Measurements from ENCODE around the gene TUBG2.
"Not testable (repeated sequence)": the region's sequence is repeated elsewhere in the genome, so short reads cannot be mapped to it uniquely, and the experiment has no call there.

Gene TUBG2

DNA sequence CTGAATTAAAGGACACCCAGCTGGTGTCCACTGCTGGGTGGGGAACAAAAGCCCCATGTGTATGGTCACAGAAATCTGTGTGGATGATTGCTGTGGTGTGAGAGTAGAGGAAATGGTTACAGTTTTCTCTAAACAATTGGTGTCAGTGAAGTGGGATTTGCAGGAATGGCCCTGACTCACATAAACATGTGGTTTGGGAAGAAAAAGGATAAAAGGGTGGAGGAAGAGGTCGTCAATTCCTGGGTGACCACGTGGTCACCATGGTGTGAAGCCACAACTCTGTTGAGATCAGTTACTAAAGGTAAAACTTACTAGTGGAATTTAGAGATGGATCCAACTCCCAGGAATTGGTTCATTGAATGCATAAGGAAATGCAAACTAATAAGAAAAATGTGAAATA is 3.6 kb upstream of the TUBG2 start:
- no peak for DNase-seq

DNA sequence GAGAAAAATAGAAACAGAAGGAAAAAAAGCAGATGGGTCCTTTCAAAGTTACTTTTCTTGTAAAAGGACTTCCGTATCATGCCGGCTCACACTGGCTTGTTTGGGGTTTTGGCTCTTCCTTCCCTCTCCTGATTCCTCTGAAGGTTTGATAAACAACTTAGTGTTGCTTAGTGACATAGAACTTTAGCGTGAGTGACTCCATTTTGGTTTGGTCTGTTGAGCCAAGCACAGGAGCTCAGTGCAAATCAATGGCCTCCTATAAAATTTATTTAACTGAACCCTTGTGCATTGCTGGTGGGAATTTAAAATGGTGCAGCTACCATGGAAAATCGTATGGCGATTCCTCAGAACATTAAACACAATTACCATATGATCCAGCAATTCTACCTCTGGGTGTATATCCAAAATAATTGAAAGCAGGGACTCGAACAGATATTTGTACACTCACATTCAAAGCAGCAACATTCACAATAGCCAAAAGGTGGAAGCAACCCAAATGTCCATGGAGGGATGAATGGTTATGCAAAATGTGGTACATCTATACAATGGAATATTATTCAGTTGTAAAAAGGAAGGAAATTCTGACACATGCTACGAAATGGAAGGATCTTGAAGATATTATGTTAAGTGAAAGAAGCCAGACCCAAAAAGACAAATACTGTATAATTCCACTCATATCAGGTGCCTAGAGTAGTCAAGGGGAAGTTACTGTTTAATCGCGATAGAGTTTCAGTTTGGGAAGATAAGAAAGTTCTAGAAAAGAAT is 1.1 kb upstream of the TUBG2 start:
- no peak for DNase-seq

DNA sequence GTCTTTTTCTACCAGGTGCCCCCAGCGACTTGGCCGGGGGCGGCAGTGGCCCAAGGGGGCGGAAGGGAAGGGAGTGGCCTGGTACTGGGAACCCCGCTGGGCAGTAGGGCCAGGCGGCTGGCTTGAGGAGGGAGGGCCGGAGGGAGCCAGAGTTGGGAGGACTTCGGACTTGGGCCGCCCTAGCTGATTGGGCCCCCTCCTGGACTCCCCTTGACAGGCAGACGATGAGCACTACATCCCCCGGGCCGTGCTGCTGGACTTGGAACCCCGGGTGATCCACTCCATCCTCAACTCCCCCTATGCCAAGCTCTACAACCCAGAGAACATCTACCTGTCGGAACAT is 819 bp downstream of the TUBG2 start:
- DNase-seq = not testable (repeated sequence)

DNA sequence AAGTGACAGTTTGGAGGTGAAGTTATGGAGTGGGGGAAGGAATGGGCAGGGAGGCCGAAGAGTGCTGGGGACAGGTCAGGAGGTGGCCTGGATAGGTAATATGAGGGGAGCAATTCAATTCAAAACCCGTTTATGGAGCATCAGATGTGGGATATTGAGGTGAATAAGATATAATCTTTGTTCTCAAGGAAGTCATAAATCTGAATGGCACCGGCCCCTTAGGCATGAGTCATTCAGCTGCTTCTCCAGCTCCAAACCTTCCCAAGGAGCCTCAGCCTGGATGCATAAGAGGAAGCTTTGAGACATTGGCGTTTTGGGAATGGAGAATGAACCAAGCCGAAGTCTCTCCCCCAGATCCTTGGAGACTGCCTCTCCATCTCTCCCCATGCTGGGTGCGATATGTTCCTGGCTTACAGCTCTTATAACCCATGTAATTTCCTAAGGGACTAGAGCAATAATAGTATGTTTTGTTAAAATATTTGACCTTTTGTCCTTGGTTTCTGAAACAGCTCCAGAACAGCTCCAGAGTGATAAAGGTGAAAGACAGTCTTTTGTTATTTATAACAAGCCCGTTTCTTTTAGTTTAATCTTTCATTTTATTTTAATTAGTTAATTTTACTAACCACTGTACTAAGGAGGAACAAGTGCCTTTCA is 1.7 kb downstream of the TUBG2 start:
- DNase-seq = no peak

DNA sequence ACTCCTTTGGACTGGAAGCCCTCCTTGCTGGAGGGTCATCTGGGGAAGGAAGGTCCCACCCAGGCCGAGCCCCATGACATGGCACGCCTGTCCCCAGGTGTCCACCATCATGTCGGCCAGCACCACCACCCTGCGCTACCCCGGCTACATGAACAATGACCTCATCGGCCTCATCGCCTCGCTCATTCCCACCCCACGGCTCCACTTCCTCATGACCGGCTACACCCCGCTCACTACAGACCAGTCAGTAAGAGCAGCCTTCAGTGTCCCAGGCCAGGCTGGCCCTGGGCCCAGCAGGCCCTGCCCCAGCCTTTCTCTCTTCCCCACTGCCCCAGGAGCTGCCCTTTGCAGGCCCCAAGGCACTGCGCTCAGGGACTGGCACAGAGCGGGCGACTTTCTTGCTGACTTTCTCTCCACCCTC is 6.5 kb downstream of the TUBG2 start:
- no peak for DNase-seq

DNA sequence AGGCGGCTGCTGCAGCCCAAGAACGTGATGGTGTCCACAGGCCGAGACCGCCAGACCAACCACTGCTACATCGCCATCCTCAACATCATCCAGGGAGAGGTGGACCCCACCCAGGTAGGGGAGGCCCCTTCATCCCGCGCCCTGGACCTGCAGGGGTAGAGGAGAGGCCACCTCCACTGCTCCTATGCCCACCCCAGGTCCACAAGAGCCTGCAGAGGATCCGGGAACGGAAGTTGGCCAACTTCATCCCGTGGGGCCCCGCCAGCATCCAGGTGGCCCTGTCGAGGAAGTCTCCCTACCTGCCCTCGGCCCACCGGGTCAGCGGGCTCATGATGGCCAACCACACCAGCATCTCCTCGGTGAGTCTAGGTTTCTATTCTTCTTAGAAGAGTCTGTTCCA is 7.0 kb downstream of the TUBG2 start:
- not testable (repeated sequence) for DNase-seq

DNA sequence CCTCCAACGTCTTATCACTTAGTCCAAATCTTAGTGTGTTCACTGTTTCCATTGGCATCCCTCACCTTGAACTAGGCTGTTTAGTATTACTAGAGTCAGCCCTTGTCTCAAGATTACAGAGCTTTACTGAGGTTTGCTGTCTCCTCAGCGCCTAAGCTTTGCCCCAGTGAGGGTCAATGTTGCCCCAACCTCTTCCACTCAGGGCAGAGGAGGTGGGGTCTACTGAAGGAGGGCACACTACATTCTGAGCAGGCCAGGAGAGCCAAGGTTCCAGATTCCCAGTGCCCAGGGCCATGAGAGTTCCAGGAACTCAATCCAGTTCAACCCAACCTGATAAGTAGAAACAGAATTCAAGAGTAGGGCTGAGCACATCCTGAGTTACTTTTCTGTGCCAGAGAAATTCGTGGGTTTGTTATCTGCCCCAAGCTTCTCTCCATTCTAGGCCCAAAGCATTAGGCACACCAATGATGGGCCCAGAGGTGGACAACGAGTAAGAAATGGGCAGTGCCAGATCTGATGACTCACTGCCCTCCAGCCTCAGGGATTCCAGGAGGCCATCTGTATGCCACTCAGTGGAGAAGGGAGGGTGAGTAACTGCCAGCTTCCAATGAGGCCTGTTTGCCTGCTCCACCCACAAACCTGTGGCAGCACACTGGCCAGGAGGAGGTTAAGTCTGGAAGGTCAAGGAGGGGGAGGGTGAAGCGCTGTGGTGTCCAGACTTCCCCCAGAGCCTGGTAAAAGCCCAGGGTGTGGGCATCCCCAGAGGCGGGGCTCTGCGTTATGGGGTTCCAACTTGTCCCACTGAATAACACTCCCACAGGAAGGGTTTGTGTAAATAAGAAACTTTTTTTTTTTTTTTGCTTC is 8.2 kb downstream of the TUBG2 start:
- DNase-seq = no peak

DNA sequence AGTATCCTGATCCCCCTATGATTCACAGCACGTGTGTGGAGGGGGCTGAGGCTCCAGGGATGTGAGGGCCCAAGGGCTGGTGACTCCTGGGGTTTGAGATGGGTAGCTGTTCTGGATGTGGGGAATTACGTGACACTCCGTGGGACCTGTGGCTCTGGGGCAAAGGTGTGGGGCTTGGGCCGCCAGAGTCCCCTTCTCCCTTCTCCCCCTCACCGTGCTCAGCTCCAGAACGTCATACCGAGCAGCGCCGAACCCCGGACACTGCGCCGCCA is 10.6 kb downstream of the TUBG2 start:
- no peak for DNase-seq

DNA sequence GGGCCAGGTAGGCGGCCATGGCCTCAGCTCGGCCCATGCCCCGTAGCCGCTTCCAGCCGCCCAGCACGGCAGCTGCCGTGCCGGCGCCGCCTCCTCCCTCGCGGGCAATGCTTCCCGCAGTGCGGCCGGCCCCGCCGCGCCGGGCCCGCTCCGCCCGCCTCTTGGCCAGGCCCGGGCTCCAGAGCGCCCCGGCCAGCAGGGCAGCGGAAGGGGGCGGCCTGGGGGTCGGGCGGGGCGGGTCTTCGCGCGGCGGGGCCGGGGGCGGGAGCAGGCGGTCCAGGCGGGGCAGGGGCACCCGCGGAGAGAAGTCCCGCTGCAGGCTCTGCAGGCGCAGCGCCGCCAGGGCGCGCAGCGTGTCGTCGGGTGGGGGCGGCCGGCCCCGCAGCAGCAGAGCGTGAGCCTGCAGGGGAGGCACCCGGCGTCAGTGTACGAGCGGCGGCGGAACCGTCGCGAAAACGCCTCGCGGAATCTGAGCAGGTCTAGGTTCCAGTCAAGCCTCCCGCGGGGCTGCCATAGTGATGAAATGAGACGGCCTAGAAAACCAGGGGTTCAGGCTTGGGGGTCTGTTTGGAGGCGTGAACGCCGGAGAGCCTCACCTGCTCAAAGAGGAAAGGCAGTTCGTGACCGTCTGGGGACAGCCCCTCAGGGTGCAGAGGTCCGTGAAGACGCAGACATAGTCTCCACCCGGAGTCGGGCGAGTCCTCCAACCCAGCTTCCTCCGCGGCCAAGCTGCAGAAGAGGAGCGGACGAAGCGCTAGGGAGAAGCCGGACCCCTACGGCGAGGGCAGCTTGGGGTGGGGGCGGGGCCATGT is 11.1 kb downstream of the TUBG2 start:
- peak; percentile 58 for DNase-seq

DNA sequence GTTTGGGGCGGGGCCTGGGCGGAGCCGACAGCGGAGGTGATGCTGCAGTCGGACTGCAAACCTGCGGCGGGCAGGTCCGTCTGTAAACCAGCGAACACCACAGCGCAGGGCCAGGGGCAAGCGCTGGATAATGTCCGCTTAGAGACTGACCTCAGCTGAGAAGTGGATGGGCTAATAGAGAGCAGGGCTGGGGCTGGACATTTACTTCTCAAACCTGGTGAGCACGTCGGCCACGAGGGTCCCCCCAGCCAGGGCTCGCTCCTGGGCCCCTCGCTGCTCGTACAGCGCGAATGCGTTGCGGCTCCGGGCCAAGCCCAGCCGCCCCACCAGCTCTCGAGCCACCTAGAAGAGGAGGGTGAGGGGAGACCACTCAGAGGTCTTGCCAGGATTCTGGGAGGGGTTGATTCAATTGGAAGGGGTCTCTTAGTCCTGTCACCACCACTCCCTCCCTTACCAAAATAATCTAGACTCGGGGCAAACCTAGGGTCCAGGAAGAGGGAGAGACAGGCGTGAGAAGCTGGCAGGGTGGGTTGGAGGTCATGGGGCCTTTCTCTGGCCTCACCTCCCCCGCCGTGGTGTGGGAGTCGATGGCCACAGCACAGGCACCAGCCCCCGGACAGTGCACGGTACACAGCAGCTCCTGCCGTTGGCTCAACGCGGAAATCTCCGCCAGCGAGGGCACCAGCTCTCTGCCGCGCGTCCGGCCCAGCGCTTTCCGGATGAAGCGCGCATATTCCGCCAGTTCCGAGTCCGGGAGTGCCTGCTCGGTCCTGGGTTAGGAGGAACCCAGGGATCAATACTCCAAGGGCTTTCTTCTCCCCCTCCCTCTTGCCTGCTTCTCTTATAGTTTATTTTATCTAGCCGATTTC is 11.9 kb downstream of the TUBG2 start:
- no peak for DNase-seq

DNA sequence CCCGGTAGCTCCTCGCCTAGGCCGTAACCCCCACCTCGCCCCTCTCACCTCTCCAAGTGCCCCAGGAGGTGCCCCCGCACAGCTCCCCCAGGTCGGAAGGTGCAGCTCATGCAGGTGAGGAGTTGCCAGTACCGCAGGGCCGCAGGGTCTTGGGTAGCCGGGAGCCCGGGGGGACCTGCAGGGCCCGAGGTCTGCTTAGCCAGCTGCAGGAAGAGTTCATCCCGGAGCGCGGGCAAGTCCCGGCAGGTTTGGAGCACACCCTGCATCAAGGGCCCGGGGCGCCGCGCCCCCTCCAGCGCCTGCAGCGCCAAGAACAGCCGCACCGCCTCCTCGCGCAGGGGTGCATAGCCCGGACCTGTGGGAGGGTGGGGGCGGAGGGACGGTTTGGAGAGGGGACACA is 13.0 kb downstream of the TUBG2 start:
- DNase-seq = no peak

DNA sequence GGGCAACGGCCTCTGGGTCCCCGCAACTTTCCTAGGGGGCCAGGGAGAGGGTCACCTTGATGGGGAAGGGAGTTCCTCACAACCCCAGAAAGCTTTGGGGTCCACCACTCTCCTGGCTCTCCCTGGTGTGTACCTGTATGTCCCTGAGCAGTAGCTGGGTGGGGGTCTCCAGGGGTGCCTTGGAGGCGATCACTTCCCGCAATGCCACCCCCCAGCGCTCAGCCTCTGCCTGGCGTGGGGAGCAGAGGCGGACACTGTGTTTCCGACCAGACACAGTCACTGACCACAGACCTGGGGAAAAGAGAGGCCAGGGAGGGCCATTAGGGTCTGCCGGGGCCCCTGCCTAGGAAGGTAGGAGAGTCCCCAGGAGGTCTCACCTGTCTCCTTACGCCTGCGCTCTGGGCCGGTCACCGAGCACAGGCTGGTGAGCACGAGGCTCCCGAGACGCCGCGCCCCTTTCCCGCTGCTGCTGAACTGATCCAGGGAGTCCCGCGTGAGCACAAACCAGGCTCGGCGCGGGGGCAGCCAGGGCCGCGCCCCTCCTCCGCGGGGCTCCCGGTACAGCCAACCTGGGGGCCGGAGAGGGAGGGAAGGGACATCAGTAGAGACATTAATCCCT is 14.3 kb downstream of the TUBG2 start:
- DNase-seq = no peak

DNA sequence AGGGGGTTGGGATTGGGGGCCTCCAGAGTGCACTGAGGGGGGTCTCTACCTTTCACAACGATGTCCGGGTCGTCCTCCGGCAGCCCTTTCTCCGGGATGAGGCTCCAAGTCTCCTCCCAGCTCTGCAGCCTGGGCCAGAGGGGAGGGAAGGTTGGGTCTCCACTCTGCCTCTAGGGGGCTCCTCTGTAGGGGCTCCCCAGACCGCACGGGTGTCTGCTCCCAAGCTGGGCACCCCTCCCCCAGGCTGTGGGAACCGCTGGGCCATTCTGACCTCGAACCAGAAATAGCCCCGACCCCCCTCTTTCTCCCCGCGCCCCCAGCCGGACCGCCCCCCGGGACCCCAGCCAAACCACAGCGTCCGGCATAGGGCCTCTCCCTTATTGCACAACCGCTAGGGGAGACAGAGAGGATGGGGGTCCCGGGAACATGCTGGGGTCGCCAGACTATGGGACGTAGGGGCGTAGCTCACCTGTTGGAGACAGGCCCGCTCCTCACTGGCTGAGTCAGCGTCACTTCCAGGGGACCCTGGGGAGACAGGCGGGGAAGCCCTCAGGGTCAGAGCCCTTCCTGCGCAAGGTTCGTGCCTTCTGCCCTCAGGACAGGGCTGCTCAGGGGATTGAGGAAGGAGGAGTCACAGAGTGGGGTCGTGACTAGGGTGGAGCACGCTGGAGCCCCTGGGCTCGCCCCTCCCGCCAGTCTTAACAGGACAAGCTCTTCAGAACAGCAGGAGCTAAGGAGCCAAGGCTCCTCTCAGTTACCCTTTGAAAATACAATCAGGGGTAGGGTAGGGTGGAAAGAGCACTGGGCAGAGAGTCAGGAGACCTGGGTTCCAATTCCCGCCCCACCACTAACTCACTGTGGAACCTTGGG is 15.0 kb downstream of the TUBG2 start:
- DNase-seq = no peak

DNA sequence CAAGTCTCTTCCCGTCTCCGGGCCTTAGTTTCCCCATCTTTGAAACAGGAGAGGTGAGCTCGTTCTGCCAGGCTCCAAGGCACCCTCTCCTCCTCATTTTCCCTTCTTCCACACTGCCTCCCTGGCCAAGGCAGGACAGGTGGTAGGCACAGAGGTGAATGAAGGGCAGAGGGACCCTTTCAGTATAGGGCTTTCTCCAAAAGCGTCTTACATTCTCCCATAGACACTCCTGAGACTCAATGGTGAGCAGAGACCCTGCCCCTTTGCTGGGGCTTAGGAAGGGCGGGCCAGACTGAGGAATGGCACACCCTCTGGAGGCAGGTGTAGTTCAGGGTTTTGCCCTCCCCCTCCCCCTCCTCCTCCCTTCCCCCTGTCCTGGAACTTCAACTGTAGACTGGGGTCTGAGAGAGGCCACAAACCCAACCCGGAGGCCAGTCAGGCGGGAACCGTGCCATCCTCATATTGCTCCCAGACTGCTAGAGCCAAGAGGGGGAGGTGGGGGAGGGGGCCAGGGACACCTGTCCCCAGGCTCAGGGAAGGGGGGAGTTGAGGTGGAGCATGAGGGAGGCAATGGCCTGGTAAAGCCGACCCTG is 15.8 kb downstream of the TUBG2 start:
- no peak for DNase-seq

DNA sequence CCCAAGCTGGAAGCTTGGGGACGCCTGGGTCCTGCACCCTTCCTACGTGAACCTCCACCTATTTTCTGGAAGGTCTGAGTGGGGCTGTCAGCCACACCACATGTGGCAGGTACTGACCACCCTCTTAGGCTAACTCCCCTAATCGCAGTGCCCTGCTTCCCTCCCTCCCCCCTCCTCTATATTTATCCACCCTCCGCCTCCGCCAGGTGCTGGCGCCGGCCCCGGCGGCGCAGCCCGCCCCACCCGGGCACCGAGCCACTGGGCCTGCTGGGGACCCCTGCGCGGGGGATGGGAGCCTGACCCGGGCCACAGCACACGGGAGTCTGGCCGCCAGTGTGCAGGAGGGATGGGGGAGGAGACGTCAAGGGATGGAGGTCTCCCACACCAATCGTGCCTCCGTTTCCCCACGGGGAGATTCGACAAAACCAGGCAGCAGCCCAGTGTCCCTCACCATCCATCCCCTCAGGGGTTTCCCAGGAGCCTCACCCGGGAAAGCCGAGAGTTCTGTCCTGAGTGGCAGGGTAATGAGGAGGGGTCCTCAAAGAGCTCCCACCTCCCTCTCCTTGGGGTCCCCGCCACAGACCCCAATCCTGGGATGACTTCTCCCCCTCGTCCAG is 16.4 kb downstream of the TUBG2 start:
- DNase-seq = no peak

DNA sequence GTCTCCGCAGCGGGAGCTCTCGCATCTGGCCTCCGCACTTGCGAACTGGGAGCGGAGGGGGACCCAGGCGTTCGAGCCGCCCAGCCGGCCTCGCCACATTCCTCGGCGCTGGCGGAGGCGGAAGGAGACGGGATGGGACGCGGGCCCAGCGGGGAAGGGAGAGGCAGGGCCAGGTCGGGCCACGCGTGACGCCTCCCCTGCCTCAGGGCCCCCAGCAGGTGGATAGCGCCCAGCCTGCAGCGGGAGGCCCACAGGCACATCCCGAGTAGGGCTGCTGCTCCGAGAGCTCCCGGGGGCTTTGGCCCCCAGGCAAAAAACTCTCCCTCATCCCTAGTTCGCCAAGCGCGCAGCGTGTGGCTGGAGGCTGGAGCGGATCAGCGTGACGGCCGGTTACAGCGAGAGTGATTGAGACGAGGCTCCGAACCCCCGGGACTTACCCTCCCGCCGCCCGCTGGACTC is 16.9 kb downstream of the TUBG2 start:
- DNase-seq = no peak

DNA sequence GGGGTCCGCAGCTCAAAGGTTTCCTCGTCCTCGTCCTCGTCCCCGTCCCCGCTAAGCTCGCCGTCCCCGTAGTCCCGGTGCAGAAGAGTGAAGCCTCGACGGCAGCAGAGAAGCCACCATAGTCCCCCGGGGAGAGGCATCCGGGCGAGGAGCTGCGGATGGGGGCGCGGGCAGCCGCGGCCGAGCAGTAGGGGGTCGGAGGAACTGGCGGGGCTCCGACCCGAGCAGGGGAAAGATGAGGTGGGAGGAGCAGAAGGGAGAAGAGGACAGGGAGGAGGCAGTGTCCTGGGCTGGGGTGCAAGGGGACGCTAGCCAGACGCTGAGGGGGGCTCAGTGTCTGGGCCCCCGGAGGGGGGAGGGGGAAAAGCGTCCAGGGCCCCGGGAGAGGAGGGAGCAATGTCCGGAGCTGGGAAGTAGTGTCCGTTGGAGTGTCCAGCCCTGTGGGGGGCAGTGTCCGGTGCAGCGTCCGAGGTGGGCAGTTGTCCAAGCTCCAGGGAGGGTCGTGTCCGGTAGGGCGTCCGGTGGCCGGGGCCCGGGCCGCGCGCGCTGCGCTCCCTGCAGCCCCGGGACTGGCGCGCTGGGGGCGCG is 17.4 kb downstream of the TUBG2 start, which contains the start of gene PLEKHH3:
Gene PLEKHH3 (minus strand): TSS at position 571 of the 588 bp plus-strand sequence. CDS start 431 bp downstream, at position 140.
- DNase-seq = no peak

DNA sequence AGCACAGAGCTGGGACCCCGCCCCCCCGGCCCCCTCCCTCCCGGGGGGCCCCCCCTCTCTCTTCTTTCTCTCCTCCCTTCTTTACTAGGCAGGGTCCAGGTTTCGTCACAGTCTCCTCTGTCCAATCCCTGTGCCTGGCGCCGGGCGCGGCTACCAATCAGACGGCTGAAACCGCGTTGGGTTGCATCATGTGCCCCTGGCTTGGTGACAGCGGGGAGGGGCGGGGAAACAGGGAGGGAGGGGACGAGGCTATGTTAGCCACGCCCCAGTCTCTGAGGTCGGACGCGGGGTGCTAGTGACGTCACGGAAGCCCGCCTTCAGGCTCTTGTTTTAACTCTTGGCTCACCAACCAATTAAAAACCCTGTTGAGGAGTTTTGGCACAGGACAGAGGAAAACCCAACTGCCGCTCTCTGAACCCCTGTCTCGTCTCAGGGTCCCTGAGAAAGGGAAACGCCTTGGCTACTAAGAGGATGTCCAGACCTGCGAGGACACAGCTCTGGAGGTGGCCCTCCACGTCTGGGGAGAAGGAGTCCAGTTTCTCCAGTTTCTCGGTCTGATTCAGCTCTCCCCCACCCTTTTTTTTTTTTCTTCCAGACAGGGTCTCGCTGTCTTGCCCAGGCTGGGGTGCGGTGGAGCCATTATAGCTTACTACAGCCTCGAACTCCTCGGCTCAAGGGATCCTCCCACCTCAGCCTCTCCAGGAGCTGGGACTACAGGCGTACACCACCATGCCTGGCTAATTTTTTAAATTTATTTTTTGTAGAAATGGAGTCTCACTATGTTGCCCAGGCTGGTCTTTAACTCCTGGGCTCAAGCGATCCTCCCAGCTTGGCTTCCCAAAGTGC is 18.2 kb downstream of the TUBG2 start:
- DNase-seq = peak; percentile 98
